Medulla oblongata (tissue), 1 donor: ENCODE results near the gene SCIMP.
"Not testable (repeated sequence)": the region's sequence is repeated elsewhere in the genome, so short reads cannot be mapped to it uniquely, and the experiment has no call there.

ENCODE experiments used
- DNase-seq: peaks from one replicate; pipeline ENCODE4 v3.0.0-alpha.2; 2015; ENCODE audit errors: extremely low spot score

SCIMP gene

GRCh38 chr17:5234645-5235576 is at the start of gene SCIMP:
Gene SCIMP, minus strand, starts transcription at chr17:5234860. Its CDS starts 105 bp downstream, at chr17:5234755.
- DNase-seq, result peak; percentile 70

GRCh38 chr17:5283571-5284315 is 49.1 kb upstream of the SCIMP start:
- DNase-seq, result peak; percentile 21

GRCh38 chr17:5282642-5283217 is 48.1 kb upstream of the SCIMP start:
- DNase-seq, result peak; percentile 18

GRCh38 chr17:5281814-5282641 is 47.4 kb upstream of the SCIMP start, which contains the start of gene RABEP1:
Gene RABEP1, plus strand, starts transcription at chr17:5282284. Its CDS starts 203 bp downstream, at chr17:5282487.
- peak; percentile 88 for DNase-seq

- no peak for DNase-seq
These were observed 37.7 kb upstream of the SCIMP start for GRCh38 chr17:5272322-5272721.

DNA sequence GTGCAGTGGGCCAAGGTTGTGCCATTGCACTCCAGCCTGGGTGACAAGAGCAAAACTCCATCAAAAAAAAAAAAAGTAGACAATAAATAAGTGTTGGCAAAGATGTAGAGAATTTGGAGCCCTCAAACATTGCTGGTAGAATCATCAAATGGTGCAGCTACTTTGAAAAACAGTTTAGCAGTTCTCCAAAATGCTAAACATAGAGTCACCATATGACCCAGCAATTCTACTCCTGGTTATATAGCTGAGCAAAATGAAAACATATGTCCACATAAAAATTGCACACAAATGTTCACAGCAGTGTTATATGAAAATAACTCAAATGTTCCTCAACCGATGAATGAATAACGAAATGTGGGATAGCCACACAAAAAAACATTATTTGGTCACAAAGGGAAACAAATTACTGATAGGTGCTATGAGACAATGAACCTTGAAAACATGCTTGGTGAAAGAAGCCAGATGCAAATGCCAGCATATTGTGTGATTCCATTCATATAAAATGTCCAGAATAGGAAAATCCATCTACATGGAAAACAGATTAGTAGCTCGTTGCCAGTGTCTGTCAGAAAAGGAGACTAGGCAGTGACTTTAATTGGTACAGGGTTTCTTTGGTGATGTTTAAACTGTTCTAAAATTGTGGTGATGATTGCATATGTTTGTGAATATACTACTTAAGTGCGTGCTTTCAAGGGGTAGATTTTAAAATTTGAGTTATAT is 34.7 kb upstream of the SCIMP start:
- no peak for DNase-seq

GRCh38 chr17:5264893-5265292 is 30.2 kb upstream of the SCIMP start:
- DNase-seq, result no peak

GRCh38 chr17:5263441-5263840 is 28.8 kb upstream of the SCIMP start:
- DNase-seq, result no peak

- DNase-seq, result no peak
These were observed 27.8 kb upstream of the SCIMP start for GRCh38 chr17:5262416-5262991.

DNA sequence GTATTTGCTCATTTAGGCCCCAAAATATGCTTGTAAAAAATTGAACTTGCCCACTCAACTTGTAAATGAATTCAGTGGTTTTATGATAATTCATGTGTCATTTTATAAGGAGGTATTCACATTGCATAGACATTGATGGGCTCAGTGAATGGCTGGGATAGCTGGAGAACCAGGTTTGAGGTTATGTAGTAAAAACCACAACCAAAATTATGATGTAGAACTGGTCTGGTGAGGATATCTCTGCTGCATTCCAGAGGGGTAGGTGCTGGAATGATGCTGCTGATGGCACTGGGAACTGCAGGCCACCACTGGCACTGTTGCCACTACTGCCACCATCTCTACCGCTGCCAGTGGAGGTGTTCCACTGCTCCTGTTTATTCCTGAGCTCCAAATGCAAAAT is 25.9 kb upstream of the SCIMP start:
- DNase-seq, result no peak

DNA sequence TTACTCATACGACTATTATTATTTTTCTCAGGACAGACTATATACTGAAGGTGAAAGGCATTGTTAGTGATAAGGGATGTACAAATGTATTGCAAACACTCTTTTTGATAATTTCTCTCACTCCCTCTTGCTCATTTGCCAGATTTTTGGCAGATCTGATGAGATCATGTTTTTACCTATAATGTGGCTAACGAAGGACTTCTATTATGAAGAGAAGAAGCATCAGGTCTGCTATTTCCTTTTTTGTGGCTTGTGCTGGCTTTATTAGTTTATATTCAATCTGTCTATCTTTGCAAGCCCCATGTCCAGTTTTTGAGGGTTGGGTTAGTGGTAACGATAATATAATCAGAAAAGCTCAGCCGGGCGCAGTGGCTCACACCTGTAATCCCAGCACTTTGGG is 22.5 kb upstream of the SCIMP start:
- no peak for DNase-seq

- DNase-seq, result peak; percentile 32
These were observed 20.4 kb upstream of the SCIMP start for GRCh38 chr17:5254903-5255521.

- no peak for DNase-seq
These were observed 19.8 kb upstream of the SCIMP start for GRCh38 chr17:5254414-5254813.

DNA sequence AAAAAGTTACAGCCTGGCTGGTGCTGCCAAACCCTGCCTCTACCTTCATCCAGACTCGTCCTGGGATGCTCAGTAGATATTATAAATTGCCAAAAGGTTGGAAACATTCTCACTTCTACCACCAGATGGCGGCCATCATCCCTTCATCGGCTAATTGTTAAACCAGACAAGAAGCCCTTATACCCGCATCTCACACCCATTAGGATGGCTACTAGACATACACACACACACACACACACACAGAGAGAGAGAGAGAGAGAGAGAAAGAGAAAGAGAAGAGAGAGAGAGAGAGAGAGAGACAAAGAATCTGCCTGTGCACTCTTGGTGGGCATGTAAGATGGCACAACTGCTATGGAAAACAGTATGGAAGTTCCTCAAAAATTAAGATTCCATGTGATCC is 15.0 kb upstream of the SCIMP start:
- peak; percentile 92 for DNase-seq

- no peak for DNase-seq
These were observed 14.3 kb upstream of the SCIMP start for GRCh38 chr17:5248821-5249479.

DNA sequence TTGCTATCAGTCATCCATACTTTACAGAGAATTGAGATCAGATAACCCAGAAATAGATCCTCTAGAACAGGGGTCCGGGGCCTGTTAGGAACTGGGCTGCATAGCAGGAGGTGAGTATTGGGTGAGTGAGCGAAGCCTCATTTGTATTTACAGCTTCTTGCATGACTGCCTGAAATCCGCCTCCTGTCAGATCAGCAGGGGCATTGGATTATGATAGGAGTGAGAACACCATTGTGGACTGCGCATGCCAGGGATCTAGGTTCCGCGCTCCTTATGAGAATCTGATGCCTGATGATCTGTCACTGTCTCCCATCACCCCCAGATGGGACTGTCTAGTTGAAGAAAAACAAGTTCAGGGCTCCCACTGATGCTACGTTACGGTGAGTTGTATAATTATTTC is 13.0 kb upstream of the SCIMP start:
- no peak for DNase-seq

GRCh38 chr17:5241861-5242671 is 7.4 kb upstream of the SCIMP start:
- DNase-seq, result no peak

GRCh38 chr17:5239769-5240168 is 5.1 kb upstream of the SCIMP start:
- DNase-seq, result not testable (repeated sequence)

DNA sequence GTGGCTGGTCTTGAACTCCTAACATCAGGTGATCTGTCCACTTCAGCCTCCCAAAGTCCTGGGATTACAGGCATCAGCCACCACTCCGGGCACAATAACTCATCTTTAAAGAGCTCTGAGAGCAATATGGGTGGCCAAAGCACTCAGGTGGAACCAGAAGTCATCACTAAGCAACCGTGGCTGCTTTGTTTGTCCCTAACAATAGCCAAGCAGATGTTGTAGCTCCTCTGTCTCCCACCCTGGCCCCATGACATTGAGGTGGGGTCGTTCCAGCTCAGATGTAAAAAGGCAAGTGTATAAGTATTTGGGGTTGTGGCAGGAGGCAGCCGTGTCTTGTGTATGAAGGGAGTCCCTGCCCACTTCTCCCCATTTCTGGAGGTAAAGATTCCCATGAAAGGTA is 3.7 kb upstream of the SCIMP start:
- no peak for DNase-seq
